ENCODE measurements around the gene ECT2.
"Not testable (repeated sequence)": the region's sequence is repeated elsewhere in the genome, so short reads cannot be mapped to it uniquely, and the experiment has no call there.

ECT2 gene

GRCh38 chr3:172735014-172735413, 15.5 kb upstream of the ECT2 start:
- no peak for DNase-seq

- no peak for DNase-seq
Observed at GRCh38 chr3:172739462-172739861, 11.1 kb upstream of the ECT2 start.

- DNase-seq = no peak
Observed at GRCh38 chr3:172746475-172746874, 4.1 kb upstream of the ECT2 start.

- DNase-seq = peak in 3 of 56 donors; percentile 5 to 13 (median 5)
Observed at GRCh38 chr3:172749230-172749965, 1.1 kb upstream of the ECT2 start.

GRCh38 chr3:172750069-172750367, 508 bp upstream of the ECT2 start:
- peak in 2 of 56 donors; percentile 13 to 32 for DNase-seq

- peak in 2 of 56 donors; percentile 24 to 33 for DNase-seq
Observed at GRCh38 chr3:172751175-172751704, 714 bp downstream of the ECT2 start.

- DNase-seq = no peak
Observed at GRCh38 chr3:172752651-172753050, 2.1 kb downstream of the ECT2 start.

GRCh38 chr3:172753125-172753524, 2.6 kb downstream of the ECT2 start:
- DNase-seq = no peak

- DNase-seq = not testable (repeated sequence)
Observed at GRCh38 chr3:172760416-172760815, 9.9 kb downstream of the ECT2 start.

- DNase-seq = no peak
Observed at GRCh38 chr3:172766241-172766640, 15.7 kb downstream of the ECT2 start.

- DNase-seq = no peak
Observed at GRCh38 chr3:172766718-172767405, 16.3 kb downstream of the ECT2 start.

- DNase-seq = no peak
Observed at GRCh38 chr3:172770382-172770781, 19.9 kb downstream of the ECT2 start.

GRCh38 chr3:172771672-172772071, 21.1 kb downstream of the ECT2 start:
- DNase-seq = no peak

- DNase-seq = no peak
Observed at GRCh38 chr3:172776049-172776717, 25.7 kb downstream of the ECT2 start.

GRCh38 chr3:172777901-172778300, 27.4 kb downstream of the ECT2 start:
- DNase-seq = no peak

GRCh38 chr3:172782235-172782634, 31.7 kb downstream of the ECT2 start:
- DNase-seq = no peak

- DNase-seq = no peak
Observed at GRCh38 chr3:172786036-172786435, 35.5 kb downstream of the ECT2 start.

- DNase-seq = no peak
Observed at GRCh38 chr3:172787019-172787418, 36.5 kb downstream of the ECT2 start.

- no peak for DNase-seq
Observed at GRCh38 chr3:172787746-172788145, 37.2 kb downstream of the ECT2 start.

GRCh38 chr3:172799246-172799645, 48.7 kb downstream of the ECT2 start:
- no peak for DNase-seq

- DNase-seq = no peak
Observed at GRCh38 chr3:172800156-172800555, 49.6 kb downstream of the ECT2 start.

- DNase-seq = no peak
Observed at GRCh38 chr3:172803489-172803888, 53.0 kb downstream of the ECT2 start.
